Measurements from ENCODE around the gene MAP4. TPM values are rescaled to one million over a fixed set of nuclear protein-coding genes. Genes with fewer than 3 reads are reported as not detected.

The MAP4 gene
- polyA plus RNA-seq, 3 donors = 6.2 to 24.1 (median 18.4) TPM

GRCh38 chr3:47882338-47882737, 133.9 kb downstream of the MAP4 start:
- no peak overlapping the region for H2AFZ ChIP-seq (ENCODE audit: insufficient read depth, low read depth, low read length, poor library complexity, severe bottlenecking)
- Mint-ChIP-seq H3K9me3 (peaks cover 0 to 1% (median 0%) of the 10 kb centered on the region in 7 donors), H3K36me3 (peaks cover 17 to 24% of the 10 kb centered on the region in 2 donors), H3K27ac (no peak overlapping the region), H3K4me3 (no peak overlapping the region), H3K27me3 (ENCODE audit: low read depth in 3 of 3) (no peaks in the 10 kb centered on the region), H3K4me1 (no peaks in the 10 kb centered on the region)
- H3K36me3 ChIP-seq (replicated peaks in 1 of 2; ENCODE audit: control insufficient read depth in 1 of 2, insufficient read depth in 2 of 2, low read length in 2 of 2) = peaks cover 4 to 26% of the 10 kb centered on the region in 2 donors
- no peak overlapping the region for H3K4me3 ChIP-seq (replicated peaks in 1 of 3; ENCODE audit: low read depth in 2 of 3, low read length in 3 of 3)
- no peaks in the 10 kb centered on the region for H3K79me2 ChIP-seq (ENCODE audit: insufficient read depth, low read length)
- no peaks in the 10 kb centered on the region for H3K27me3 ChIP-seq (ENCODE audit: control insufficient read depth in 2 of 2, insufficient read depth in 2 of 2, low read length in 2 of 2)
- H4K20me1 ChIP-seq (ENCODE audit: insufficient read depth, low read length) = no peaks in the 10 kb centered on the region
- no peaks in the 10 kb centered on the region for H3K4me1 ChIP-seq (ENCODE audit: control insufficient read depth in 1 of 2, insufficient read depth in 2 of 2, low read length in 2 of 2)
- WGBS (ENCODE audit: insufficient coverage) = 94% methylated on average over 2 of the region's 2 CpGs
- H3K9ac ChIP-seq (ENCODE audit: insufficient read depth, low read length, poor library complexity, severe bottlenecking) = no peak overlapping the region
- H3K9me3 ChIP-seq (replicated peaks in 1 of 2; ENCODE audit: control insufficient read depth in 1 of 2, insufficient read depth in 1 of 2, low read length in 2 of 2) = no peaks in the 10 kb centered on the region
- intact Hi-C loops (cut with micrococcal nuclease) = no loop called here
- TF ChIP-seq CTCF (IDR thresholded peaks at IDR 0.05) = no peak
- no peak for DNase-seq
- no peak overlapping the region for H3K4me2 ChIP-seq (replicated peaks; ENCODE audit: extremely low read depth, low read length, poor library complexity, severe bottlenecking)
- no peak overlapping the region for H3K27ac ChIP-seq (ENCODE audit: low read depth in 1 of 2, low read length in 2 of 2)

GRCh38 chr3:47877719-47878118, 138.5 kb downstream of the MAP4 start:
- peaks cover 15 to 45% of the 10 kb centered on the region in 2 donors for H3K36me3 ChIP-seq (replicated peaks in 1 of 2; ENCODE audit: control insufficient read depth in 1 of 2, insufficient read depth in 2 of 2, low read length in 2 of 2)
- no peak overlapping the region for H3K4me3 ChIP-seq (replicated peaks in 1 of 3; ENCODE audit: low read depth in 2 of 3, low read length in 3 of 3)
- no peak overlapping the region for H3K27ac ChIP-seq (ENCODE audit: low read depth in 1 of 2, low read length in 2 of 2)
- peak overlapping the region in 1 of 7 donors; percentile 7 for H3K27ac Mint-ChIP-seq
- H2AFZ ChIP-seq (ENCODE audit: insufficient read depth, low read depth, low read length, poor library complexity, severe bottlenecking) = no peak overlapping the region
- no peak overlapping the region for H3K4me3 Mint-ChIP-seq
- no peaks in the 10 kb centered on the region for H3K4me1 Mint-ChIP-seq
- no peaks in the 10 kb centered on the region for H3K9me3 Mint-ChIP-seq
- H3K9me3 ChIP-seq (replicated peaks in 1 of 2; ENCODE audit: control insufficient read depth in 1 of 2, insufficient read depth in 1 of 2, low read length in 2 of 2) = no peaks in the 10 kb centered on the region
- H3K4me2 ChIP-seq (replicated peaks; ENCODE audit: extremely low read depth, low read length, poor library complexity, severe bottlenecking) = no peak overlapping the region
- no peak overlapping the region for H3K9ac ChIP-seq (ENCODE audit: insufficient read depth, low read length, poor library complexity, severe bottlenecking)
- no peaks in the 10 kb centered on the region for H4K20me1 ChIP-seq (ENCODE audit: insufficient read depth, low read length)
- intact Hi-C loops (cut with micrococcal nuclease) = no loop called here
- no peaks in the 10 kb centered on the region for H3K4me1 ChIP-seq (ENCODE audit: control insufficient read depth in 1 of 2, insufficient read depth in 2 of 2, low read length in 2 of 2)
- no peak for TF ChIP-seq CTCF (IDR thresholded peaks at IDR 0.05)
- no peaks in the 10 kb centered on the region for H3K27me3 Mint-ChIP-seq (ENCODE audit: low read depth in 3 of 3)
- H3K79me2 ChIP-seq (ENCODE audit: insufficient read depth, low read length) = no peaks in the 10 kb centered on the region
- DNase-seq = no peak
- H3K27me3 ChIP-seq (ENCODE audit: control insufficient read depth in 2 of 2, insufficient read depth in 2 of 2, low read length in 2 of 2) = no peaks in the 10 kb centered on the region
- peaks cover 23 to 34% of the 10 kb centered on the region in 2 donors for H3K36me3 Mint-ChIP-seq

All from CD14-positive monocyte (primary cell).